Fibroblast of villous mesenchyme (primary cell): ENCODE data around the gene PRKCE. TPM values are rescaled to one million over a fixed set of nuclear protein-coding genes. Genes with fewer than 3 reads are reported as not detected.

Source experiments
- DNase-seq: peaks from one replicate; pipeline ENCODE4 v3.0.0-alpha.2; 2010; ENCODE audit warnings: low read depth
- H3K4me3 ChIP-seq: 2 replicates; pipeline ENCODE4 v1.5.1; 2011; ENCODE audit warnings: low read depth, mild to moderate bottlenecking, low read length
- CTCF ChIP-seq: IDR thresholded peaks from 2 replicates; pipeline ENCODE4 v1.5.1; 2012; ENCODE audit warnings: low read depth, mild to moderate bottlenecking, low read length; ENCODE audit not compliant: insufficient read depth
- total RNA-seq: library from RNA; depleted of rRNA; stranded (reverse); fragments of >200 nt; gene quantifications from 2 replicates; pipeline ENCODE4 v1.2.3, GENCODE V29; 2012

The PRKCE gene
- total RNA-seq, 1 donor = 27.2 TPM

- no peak for DNase-seq
- no peak for TF ChIP-seq CTCF
- no peak overlapping the region for H3K4me3 ChIP-seq
Observed at GRCh38 chr2:46230677-46231425, 579.4 kb downstream of the PRKCE start.

- no peak for DNase-seq
- no peak for TF ChIP-seq CTCF
- no peak overlapping the region for H3K4me3 ChIP-seq
Observed at GRCh38 chr2:46231721-46232120, 580.2 kb downstream of the PRKCE start.

GRCh38 chr2:46232860-46233259 lies 581.4 kb downstream of the PRKCE start:
- DNase-seq = no peak
- no peak for TF ChIP-seq CTCF
- H3K4me3 ChIP-seq = no peak overlapping the region

GRCh38 chr2:46236006-46236875 lies 584.8 kb downstream of the PRKCE start:
- TF ChIP-seq CTCF = no peak
- DNase-seq = no peak

GRCh38 chr2:46236876-46237859 lies 585.7 kb downstream of the PRKCE start:
- no peak for TF ChIP-seq CTCF
- DNase-seq = no peak
- no peak overlapping the region for H3K4me3 ChIP-seq

More at GRCh38 chr2:46236006-46236875, 584.8 kb downstream of the PRKCE start:
- no peak overlapping the region for H3K4me3 ChIP-seq

Other genes starting within 250 kb of the PRKCE start
- gene SRBD1, start 40.4 kb upstream of the PRKCE start, total RNA-seq = 19.6 and 31.1 TPM in 2 replicates